Skin of body (tissue), 2 donors: ENCODE data around the gene SHPK. TPM values are rescaled to one million over a fixed set of nuclear protein-coding genes. Genes with fewer than 3 reads are reported as not detected.

ENCODE experiments used
- DNase-seq: peaks from one replicate; lab custom pipeline; 2025; lab: John Stamatoyannopoulos, UW
- total RNA-seq: library from RNA; depleted of rRNA; stranded (reverse); fragments of >200 nt; gene quantifications from one replicate; pipeline ENCODE4 v1.2.3, GENCODE V29; 2014

The SHPK gene
- 10.9 TPM for total RNA-seq

- DNase-seq, result peak; percentile 95
Measured at GRCh38 chr17:3636154-3636907, at the start of gene SHPK, which contains the start of gene CTNS. Gene SHPK, minus strand, starts transcription at chr17:3636250. Its CDS starts 31 bp downstream, at chr17:3636219. Gene CTNS, plus strand, starts transcription at chr17:3636760. Its CDS starts 3,447 bp downstream, at chr17:3640207.

GRCh38 chr17:3685174-3685573, 49.1 kb upstream of the SHPK start:
- DNase-seq, result no peak

- DNase-seq, result no peak
Measured at GRCh38 chr17:3683054-3683511, 47.0 kb upstream of the SHPK start.

- no peak for DNase-seq
Measured at GRCh38 chr17:3682033-3682432, 46.0 kb upstream of the SHPK start.

- no peak for DNase-seq
Measured at GRCh38 chr17:3681565-3681964, 45.5 kb upstream of the SHPK start.

GRCh38 chr17:3681057-3681456, 45.0 kb upstream of the SHPK start:
- no peak for DNase-seq

GRCh38 chr17:3679531-3680126, 43.6 kb upstream of the SHPK start:
- no peak for DNase-seq

GRCh38 chr17:3678821-3679530, 42.9 kb upstream of the SHPK start:
- DNase-seq, result no peak

- no peak for DNase-seq
Measured at GRCh38 chr17:3678095-3678820, 42.2 kb upstream of the SHPK start.

GRCh38 chr17:3675886-3676285, 39.8 kb upstream of the SHPK start:
- DNase-seq, result no peak

GRCh38 chr17:3672571-3672970, 36.5 kb upstream of the SHPK start:
- no peak for DNase-seq

- DNase-seq, result no peak
Measured at GRCh38 chr17:3669548-3669947, 33.5 kb upstream of the SHPK start.

- DNase-seq, result no peak
Measured at GRCh38 chr17:3669085-3669347, 33.0 kb upstream of the SHPK start.

- DNase-seq, result peak; percentile 98
Measured at GRCh38 chr17:3668279-3669084, 32.4 kb upstream of the SHPK start, which contains the start of the genes EMC6 and TAX1BP3. Gene EMC6, plus strand, starts transcription at chr17:3668812. Its CDS starts 335 bp downstream, at chr17:3669147. Gene TAX1BP3, minus strand, starts transcription at chr17:3668578. Its CDS starts 52 bp downstream, at chr17:3668526.

- peak; percentile 84 for DNase-seq
Measured at GRCh38 chr17:3667366-3668278, 31.6 kb upstream of the SHPK start.

- DNase-seq, result no peak
Measured at GRCh38 chr17:3666516-3666915, 30.5 kb upstream of the SHPK start.

- no peak for DNase-seq
Measured at GRCh38 chr17:3665834-3666233, 29.8 kb upstream of the SHPK start.

- DNase-seq, result no peak
Measured at GRCh38 chr17:3663102-3664011, 27.3 kb upstream of the SHPK start.
